ENCODE data around the gene ZNRF1.

DNA sequence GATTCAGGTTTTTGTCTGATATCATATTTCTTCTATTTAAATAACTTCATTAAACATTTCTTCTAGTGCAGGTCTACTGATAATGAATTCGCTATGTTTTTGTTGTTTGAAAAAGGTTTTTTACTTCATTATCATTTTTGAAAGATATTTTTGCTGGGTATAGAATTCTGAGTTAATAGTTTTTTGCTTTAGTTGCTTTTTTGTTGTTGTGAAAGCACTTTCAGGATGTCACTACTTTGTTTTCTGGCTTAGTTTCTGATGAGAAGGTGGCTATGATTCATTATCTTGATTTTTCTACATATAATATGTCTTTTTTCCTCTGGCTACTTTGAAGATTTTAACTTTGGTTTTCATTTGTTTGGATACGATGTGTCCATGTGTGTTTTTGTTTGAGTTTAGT, 153.0 kb downstream of the ZNRF1 start:
- TF ChIP-seq, protein P1, sequence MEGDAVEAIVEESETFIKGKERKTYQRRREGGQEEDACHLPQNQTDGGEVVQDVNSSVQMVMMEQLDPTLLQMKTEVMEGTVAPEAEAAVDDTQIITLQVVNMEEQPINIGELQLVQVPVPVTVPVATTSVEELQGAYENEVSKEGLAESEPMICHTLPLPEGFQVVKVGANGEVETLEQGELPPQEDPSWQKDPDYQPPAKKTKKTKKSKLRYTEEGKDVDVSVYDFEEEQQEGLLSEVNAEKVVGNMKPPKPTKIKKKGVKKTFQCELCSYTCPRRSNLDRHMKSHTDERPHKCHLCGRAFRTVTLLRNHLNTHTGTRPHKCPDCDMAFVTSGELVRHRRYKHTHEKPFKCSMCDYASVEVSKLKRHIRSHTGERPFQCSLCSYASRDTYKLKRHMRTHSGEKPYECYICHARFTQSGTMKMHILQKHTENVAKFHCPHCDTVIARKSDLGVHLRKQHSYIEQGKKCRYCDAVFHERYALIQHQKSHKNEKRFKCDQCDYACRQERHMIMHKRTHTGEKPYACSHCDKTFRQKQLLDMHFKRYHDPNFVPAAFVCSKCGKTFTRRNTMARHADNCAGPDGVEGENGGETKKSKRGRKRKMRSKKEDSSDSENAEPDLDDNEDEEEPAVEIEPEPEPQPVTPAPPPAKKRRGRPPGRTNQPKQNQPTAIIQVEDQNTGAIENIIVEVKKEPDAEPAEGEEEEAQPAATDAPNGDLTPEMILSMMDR (IDR thresholded peaks at IDR 0.05) = no peak
- TF ChIP-seq POLR2AphosphoS5 (IDR thresholded peaks at IDR 0.05; ENCODE audit: low read depth, low read length) = no peak
- TF ChIP-seq TCF7L2 (IDR thresholded peaks at IDR 0.05; ENCODE audit: low read depth, low read length) = no peak
